ENCODE data around the gene CCNL1. TPM values are rescaled to one million over a fixed set of nuclear protein-coding genes. Genes with fewer than 3 reads are reported as not detected.
"Not testable (repeated sequence)": the region's sequence is repeated elsewhere in the genome, so short reads cannot be mapped to it uniquely, and the experiment has no call there.

Gene CCNL1
- total RNA-seq, 2 donors from 2014 or later = 84.5 to 125 TPM

DNA sequence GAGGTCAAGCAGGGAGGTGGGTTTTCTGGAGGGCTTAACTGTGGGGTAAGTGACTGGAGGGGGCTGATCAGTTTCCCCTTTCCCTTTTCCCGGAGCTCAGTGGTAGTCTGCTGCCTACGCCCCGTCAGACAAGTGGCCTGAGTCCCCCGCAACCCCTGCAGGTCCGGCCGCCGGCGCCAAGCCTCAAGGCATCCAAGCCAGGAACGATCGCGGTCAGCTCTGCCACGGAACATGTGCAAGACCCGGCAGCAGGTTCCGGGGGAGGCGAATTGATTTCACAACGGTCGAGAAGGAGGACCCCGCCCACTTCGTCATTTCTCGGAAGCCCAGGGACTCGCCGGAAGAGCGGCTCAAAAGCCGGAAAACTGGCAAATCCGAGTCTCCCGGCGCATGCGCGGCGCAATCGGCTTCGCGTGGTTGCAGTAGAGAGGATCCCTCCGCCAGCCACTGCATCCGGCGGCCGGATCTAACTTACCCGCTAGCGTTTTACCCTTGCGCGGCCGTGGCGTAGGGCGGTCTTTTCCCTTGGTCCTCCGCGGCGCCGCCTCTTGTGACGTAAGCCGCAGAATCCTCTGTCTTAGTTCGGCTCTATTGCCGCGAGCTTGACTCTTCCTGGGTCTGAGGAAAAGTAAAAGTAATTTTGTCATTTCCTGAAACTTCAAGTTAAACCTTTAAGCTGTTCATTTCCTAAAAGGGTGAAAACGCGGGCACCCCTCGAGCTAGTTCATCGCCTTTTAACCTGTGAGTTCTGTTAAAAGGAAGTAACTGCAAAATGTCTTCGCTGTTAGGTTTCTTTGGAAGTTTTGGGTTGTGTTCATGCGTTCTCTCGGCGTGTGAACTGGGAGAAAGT lies 14.9 kb upstream of the CCNL1 start:
- intact Hi-C loops (cut with DNase I) = loop anchor here in 1 of 2 donors (2.0 kb wide), 1 partner anchor 14 kb away; the partner anchor contains the start of gene CCNL1
- peak; percentile 100 for DNase-seq (ENCODE audit: low spot score)

DNA sequence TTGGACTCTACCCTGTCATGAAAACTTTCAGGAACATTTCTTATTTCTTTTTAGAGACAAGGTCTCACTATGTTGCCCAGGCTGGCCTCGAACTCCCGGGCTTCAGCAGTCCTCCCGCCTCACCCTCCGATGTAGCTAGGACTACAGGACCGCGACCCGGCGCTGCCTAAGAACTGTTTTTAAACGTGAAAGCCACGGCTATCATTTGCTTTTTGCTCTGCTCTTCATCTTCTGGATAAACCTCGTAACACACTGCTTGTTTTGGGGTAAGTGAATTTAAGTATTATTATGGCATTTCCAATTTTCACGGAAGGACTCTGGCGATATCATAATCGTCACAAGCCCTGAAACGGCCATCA lies 14.3 kb upstream of the CCNL1 start:
- intact Hi-C loops (cut with DNase I) = loop anchor here in 1 of 2 donors (2.0 kb wide), 1 partner anchor 13 kb away; the partner anchor contains the start of gene CCNL1
- DNase-seq (ENCODE audit: low spot score) = peak; percentile 85

DNA sequence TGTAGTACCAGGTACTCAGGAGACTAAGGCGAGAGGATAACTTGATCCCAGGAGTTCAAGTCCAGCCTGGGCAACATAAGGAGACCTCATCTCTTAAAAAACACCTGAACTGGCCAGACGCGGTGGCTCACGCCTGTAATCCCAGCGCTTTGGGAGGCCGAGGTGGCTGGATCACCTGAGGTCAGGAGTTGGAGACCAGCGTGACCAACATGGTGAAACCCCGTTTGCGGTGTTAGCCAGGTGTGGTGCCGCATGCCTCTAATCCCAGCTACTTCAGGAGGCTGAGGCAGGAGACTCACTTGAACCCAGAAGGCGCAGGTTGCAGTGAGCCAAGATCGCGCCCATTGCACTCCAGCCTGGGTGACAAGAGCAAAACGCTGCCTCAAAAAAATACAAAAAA lies 13.4 kb upstream of the CCNL1 start:
- DNase-seq (ENCODE audit: low spot score); intact Hi-C loops (cut with DNase I): not testable (repeated sequence)

DNA sequence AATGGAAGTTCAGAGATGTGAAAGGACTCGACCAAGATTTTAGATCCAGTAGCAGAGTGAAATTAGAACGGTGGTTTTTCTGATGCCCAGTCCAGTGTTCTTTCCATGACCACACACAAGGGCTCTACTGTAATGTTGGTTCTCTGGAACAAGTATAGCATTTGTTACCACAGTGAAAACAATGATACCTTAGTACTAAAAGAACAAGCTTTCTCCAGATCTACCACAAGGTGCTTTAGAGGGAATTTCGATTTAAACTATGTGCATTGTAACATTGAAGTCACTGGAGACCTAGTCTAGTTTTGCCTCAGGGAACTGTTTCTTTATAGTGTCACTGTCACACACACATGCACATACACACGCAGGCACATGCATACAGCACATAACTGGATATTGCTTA lies 12.8 kb upstream of the CCNL1 start:
- no peak for DNase-seq (ENCODE audit: low spot score)
- intact Hi-C loops (cut with DNase I) = no loop called here

DNA sequence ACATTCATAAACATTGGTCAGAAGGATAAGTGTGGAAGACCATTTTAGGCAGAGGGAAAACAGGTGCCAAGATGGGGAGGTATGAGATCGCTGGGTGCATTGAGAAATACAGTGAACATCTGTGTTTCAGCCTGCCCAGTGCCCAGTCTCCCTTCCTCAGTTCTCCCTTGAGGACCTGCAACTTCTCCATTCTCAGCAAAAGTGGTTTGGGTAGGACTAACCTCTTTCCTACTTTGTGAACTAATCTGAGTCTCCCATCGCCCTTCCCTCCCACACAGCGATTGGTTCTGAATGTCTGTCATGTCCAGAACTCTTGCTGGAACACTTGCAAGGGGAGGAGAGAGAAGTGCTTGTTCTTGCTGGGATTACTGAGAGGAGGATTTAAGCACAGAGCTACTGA lies 10.9 kb upstream of the CCNL1 start:
- intact Hi-C loops (cut with DNase I) = no loop called here
- no peak for DNase-seq (ENCODE audit: low spot score)

DNA sequence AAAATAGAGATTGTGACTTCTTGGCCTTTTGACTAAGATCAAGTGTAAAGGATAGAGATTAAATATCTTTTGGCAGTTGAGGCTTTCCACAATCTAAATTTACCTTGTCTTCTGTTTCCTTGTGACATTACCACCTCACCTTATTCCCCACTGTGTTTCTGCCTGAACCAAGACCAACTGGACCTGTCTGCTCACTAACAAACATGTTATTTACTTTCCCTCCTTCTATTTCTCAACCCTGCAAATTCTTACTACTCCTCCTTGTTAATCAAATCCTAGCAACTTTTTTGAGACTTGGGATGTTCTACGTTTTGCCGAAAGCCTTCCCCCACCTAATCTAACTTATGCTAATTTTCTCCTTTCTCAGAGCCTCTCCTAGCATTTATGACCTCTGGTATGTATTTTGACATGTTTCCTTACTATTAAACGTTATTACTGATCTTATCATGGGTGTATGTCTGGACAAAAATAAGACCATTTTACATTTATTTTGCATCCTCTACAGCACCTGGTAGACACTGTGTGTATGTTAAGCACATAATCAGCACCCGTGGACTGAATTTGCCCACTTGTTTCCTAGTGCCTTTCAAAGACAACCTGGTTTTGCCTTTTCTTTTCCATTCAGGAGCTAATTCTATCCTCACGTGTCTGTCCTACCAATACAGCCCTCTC lies 7.6 kb upstream of the CCNL1 start:
- intact Hi-C loops (cut with DNase I) = no loop called here

DNA sequence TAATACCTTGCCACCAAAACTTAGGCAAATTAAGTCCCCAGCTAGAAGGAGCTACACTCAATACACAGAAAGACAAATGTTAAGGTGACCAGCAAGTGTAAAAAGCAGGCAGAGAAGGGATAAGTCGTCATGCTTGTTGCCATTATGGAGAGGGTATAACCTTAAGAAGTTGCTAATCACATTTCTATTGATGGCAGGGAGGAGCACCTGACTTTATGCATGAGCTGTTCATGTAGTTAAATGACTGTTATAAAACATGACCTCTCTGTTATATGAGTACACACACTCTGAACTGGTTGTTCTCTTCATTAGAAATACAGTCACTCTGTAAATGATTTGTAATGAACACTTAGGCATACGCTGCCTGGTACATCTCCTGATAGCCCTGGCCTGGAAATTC lies 6.6 kb upstream of the CCNL1 start:
- DNase-seq (ENCODE audit: low spot score) = no peak
- intact Hi-C loops (cut with DNase I) = no loop called here

More for the DNA sequence above, 7.6 kb upstream of the CCNL1 start:
- DNase-seq (ENCODE audit: low spot score) = no peak

DNA sequence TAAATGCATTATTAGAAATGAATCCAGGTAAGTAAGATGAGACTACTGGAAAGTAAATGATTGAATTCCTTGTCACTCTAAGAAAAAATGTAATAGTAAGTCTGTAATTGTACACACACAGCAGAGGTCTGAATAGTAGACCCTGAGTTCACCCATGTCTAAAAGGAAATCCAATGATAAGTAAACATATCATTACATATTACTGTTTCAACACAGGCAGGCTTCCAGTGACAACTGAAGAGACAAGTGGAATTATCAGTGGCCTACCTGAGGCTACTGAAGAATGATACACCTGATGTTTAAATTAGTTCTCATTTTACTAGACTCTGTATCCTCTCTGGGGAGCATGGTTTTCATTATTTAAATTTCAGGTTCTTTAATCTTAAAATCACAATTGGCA lies 6.2 kb upstream of the CCNL1 start:
- intact Hi-C loops (cut with DNase I) = no loop called here

DNA sequence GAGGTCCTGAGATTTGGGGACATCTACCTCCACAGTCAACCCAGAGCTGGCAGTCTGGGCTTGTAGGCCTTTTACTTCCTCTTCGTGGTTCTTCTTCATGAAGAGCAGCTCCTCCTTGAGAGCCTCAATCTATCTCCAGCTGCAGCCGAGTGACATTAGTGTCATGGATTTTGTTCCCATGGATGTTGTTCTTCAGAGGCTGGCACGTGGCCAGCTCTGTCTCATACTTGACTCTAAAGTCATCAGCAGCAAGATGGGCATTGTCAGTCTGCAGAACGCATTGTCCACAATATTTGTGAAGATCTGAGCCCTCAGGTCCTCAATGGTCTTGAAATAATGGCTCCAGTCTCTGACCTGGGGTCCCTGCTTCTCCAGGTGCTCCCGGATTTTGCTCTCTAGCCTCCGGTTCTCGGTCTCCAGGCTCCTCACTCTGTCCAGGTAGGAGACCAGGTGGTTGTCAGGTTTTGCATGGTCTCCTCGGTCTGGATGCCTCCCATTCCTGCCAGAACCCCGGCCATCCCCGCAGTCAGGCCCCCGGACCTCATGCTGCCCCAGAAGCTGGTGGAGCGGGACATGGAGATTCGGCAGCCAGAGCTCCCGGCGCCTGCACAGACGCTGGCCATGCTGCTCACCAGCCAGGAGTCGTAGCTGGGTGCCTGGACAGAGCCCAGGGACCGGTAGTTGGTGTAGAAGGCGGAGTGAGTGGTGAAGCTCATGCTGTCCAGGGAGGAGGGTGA lies 3.4 kb upstream of the CCNL1 start:
- no peak for DNase-seq (ENCODE audit: low spot score)
- intact Hi-C loops (cut with DNase I) = no loop called here

More for the DNA sequence above, 6.2 kb upstream of the CCNL1 start:
- DNase-seq (ENCODE audit: low spot score) = no peak

DNA sequence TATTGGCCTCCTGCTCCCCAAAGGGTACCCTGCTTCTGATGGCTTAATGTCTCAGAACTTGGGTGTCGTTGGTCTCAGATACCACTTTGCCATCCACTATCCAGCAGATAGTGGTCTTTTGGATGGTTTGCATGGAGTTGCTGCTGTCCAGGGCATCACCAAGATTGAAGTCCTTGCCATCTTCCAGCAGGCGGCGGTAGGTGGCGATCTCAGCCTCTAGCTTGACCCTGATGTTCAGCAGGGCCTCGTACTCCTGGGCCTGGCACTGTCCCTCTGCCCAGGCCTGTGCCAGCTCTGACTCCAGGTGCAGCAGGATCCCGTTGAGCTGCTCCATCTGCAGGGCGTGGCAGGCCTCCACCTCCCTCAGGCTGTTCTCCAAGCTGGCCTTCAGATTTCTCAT lies 2.7 kb upstream of the CCNL1 start:
- intact Hi-C loops (cut with DNase I); DNase-seq (ENCODE audit: low spot score): not testable (repeated sequence)

DNA sequence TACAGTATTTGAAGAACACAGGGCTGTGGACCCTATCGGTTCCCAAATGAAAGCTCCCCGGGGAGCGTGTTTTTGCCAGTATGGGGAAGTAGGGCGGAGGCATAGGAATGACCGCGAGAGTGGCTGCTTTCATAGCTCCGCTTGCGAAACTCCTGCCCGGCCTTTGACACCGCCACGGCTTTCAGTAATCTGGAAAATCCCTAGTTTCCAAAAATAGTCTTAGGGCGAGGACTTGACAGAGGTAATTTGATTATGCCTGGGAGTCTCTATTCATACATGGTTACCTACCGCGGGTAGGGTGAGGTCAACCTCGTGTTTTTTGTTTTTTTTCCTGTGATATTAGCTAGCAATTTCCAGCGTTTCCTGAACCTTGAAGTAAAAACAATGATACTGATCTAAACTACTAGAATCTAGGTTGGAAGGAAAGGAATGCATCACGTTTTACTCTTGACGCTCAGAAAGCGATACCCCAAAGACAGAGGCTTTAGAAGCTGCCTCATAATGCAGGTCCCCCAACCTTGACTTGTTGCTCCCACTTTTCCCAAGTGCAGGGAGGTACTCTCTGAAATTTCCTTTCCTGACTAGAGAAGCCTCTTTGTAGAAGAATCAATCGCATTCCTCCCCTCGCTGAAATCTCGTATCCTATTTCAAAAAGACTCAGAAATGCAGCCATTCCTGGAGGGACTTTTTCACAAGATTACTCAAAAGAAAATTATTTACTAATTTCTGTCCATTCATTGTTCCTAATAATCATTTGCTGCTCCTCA lies 894 bp upstream of the CCNL1 start:
- peak; percentile 97 for DNase-seq (ENCODE audit: low spot score)
- intact Hi-C loops (cut with DNase I) = loop anchor here in 1 of 2 donors (2.0 kb wide), 1 partner anchor 14 kb away; no protein-coding TSS in a partner anchor

DNA sequence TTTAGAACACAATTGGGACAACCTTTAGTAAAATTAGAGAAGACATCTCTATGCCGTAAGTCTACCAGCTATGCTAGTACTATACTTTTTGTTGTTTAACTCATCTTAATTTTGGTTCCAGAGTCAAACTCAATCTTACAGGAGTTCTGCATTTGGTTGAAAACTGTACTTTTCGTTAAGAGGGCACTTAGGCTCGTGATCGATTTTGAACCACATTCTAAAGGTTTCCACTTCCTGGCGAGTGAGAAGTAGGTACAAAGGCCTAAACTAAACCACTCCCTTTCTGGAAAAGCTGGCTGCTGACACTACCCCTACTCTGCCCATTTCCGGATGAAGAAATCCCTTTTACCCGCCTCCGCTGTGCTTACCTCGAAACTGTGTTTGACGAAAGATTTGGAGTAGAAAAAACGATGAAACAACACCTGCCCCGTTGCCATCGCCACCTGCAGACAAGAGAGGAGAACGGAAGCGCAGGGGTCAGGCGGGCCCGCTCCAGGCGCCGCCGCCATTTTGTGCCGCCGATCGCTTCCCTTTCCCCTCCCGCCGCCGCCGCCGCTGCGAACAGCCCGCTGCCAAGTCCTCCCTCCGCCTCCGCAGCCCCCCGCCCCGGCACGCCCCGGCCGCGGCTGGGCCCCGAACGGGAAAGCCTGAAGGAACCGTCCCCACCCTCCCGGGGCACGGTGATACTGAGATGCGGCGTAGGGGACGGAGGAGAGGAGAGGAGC lies 748 bp downstream of the CCNL1 start:
- intact Hi-C loops (cut with DNase I) = no loop called here
- DNase-seq (ENCODE audit: low spot score) = peak; percentile 92

DNA sequence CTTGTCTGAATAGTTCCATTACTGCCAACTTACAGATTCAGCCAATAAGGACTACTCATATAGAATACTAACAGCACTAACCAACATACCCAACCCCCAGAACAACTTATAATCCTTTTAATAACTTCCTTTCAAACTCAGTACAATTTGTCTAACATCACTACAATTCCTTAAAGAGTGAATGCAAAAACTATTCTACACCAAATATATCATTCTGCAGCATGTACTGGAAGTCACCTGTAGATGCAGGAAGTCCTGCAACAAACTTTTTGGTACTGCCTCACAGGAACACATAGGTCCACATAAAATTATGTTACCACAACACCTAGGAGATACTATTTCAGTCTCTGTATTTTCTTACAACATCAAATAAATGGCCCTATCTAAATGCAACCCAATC lies 2.1 kb downstream of the CCNL1 start:
- DNase-seq (ENCODE audit: low spot score) = no peak
- intact Hi-C loops (cut with DNase I) = no loop called here

DNA sequence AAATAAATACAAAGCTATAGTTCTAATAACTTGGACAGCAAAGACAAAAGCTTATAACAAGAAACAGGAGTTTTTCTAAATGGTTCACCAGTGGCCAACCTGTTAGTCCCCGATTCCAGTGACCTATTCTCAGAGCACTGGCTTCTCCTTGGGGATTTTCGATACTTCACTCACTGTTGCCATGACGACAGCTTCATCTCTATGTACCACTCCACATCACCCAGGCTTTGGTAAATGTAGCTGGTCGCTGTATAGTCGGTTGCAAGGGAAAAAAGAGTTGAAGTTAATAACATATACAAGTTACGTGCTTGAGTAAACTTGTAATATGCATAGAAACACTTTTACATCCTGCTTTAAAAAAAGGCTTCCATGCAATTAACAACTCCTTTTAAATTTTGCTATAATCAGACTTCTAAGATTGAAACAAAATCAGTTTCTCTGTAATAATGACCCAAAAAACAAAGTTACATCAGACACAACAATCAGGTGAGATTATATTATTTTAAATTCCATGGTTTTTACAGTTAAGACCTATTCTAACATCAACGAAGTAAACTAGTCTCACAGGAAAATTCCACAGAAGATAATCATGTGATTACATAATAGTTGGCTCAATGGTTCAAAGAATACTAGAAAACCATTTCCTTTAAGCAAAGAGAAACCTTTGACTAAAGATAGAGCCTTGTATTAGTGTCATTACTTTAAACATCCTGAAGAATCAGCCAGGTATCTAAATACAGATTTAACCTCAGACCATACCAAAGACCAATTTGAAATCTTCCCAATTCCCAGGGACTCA lies 2.9 kb downstream of the CCNL1 start:
- no peak for DNase-seq (ENCODE audit: low spot score)
- intact Hi-C loops (cut with DNase I) = no loop called here

DNA sequence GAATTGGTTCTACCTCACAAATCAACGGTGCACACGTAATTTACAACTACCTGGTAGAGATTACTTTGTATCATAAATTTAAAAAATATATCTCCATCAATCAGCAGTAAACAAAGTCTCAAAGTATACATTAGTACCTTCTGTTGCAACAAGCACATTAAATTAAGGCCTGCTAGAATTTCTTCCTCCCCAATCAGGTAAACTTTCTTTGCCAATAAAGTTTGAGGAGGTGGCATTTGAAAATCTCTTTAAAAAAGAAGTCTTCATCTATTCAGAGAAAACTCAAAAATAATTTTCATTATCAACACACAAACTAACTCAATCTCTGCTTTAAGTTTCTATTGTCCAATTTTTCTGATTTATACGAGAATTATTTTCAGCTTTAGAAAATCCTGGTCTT lies 4.4 kb downstream of the CCNL1 start:
- intact Hi-C loops (cut with DNase I) = no loop called here
- no peak for DNase-seq (ENCODE audit: low spot score)

DNA sequence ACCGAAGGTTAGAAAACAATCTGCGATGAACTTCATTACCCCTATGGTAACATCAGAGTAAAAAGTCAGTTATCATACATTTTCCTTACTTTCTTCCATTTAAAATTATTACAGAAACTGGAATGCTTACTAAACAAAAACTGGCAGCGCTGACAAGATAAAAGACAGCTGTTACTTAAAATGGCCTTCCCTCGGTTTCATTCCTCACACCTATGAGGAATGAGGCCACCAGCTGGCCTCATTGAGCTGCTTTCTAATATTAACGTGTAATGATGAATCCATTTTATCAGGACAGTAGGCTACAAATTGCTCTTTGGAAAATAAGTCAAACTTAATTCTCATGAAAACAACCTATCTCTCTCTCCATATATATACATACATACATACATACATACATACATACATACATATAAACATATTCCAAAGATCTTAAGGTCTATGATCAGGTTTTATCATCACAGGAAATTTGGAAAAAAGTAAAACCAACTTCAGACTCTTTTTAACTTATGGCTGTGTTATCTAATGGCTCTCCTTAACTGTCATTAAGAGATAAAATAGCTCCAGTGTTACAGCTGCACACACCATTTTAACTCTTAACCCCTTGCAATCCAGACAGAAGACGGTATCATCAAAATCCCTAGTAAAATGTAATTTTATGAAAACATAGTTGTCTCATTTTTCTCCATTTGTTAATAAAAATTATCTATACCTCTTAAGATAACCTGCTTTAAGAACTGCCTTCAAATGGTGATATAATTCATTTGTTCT lies 5.2 kb downstream of the CCNL1 start:
- intact Hi-C loops (cut with DNase I) = no loop called here
- no peak for DNase-seq (ENCODE audit: low spot score)

DNA sequence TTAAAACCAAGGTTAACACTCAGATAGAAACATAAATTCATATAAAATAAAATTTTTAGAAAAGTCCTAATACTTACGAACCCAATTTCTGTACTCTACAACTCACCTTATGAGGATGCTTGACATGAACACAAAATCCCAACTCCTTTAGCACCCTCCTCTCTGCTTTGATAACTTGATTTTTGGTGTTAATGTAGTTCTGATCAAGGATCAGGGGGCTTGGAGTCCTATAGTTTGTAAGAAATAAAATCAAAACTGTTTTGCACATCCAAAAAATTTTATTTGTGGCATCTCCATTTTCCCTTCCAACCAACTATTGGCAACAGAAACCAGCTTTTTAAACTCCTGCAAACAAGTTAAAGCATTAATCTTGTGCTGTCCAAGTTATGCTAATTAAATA lies 7.0 kb downstream of the CCNL1 start:
- intact Hi-C loops (cut with DNase I) = no loop called here
- no peak for DNase-seq (ENCODE audit: low spot score)
